ENCODE measurements around the gene CDCP1. TPM values are rescaled to one million over a fixed set of nuclear protein-coding genes. Genes with fewer than 3 reads are reported as not detected.

Gene CDCP1, protein sequence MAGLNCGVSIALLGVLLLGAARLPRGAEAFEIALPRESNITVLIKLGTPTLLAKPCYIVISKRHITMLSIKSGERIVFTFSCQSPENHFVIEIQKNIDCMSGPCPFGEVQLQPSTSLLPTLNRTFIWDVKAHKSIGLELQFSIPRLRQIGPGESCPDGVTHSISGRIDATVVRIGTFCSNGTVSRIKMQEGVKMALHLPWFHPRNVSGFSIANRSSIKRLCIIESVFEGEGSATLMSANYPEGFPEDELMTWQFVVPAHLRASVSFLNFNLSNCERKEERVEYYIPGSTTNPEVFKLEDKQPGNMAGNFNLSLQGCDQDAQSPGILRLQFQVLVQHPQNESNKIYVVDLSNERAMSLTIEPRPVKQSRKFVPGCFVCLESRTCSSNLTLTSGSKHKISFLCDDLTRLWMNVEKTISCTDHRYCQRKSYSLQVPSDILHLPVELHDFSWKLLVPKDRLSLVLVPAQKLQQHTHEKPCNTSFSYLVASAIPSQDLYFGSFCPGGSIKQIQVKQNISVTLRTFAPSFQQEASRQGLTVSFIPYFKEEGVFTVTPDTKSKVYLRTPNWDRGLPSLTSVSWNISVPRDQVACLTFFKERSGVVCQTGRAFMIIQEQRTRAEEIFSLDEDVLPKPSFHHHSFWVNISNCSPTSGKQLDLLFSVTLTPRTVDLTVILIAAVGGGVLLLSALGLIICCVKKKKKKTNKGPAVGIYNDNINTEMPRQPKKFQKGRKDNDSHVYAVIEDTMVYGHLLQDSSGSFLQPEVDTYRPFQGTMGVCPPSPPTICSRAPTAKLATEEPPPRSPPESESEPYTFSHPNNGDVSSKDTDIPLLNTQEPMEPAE
- total RNA-seq (2021) (0.13 and 0.70 TPM in 2 replicates), Bru-seq, nascent RNA (percentile 11 among the genes with signal in this experiment), BruChase-seq, experiment 1, labeled RNA remaining after a 2-hour chase (percentile 11 among the genes with signal in this experiment), BruChase-seq, experiment 2, labeled RNA remaining after a 6-hour chase (percentile 12 among the genes with signal in this experiment)
- long read RNA-seq: 0 reads

- Histone ChIP-seq H3K4me3 (ENCODE audit: low read depth, low read length, poor library complexity, severe bottlenecking) (peak within 1 kb of the TSS; percentile 28), H3K36me3 (ENCODE audit: insufficient read depth, low read length, poor library complexity, severe bottlenecking) (no peaks in the 10 kb centered on the region), H3K27me3 (replicated peaks; ENCODE audit: insufficient read depth, low read depth, low read length, poor library complexity) (peaks cover 35% of the 10 kb centered on the region), H3K27ac (ENCODE audit: low read depth, low read length, poor library complexity, severe bottlenecking) (no peak within 1 kb of the TSS), H3K4me1 (ENCODE audit: insufficient read depth, low read length, poor library complexity, severe bottlenecking) (no peaks in the 10 kb centered on the region), H3K9me3 (ENCODE audit: low read depth, low read length, poor library complexity, severe bottlenecking) (no peaks in the 10 kb centered on the region)
- intact Hi-C loops (cut with micrococcal nuclease; ENCODE audit: unreplicated experiment): no loop called here
- POLR2A ChIA-PET (ENCODE audit: low non-redundant PET): no interaction called here
- no TSS peak for BruUV-seq (replicated peaks)
- TF ChIP-seq CTCF (conservative IDR thresholded peaks at IDR 0.05; ENCODE audit: low read depth, low read length) (no peak), EZH2 (IDR thresholded peaks at IDR 0.05; ENCODE audit: borderline replicate concordance, low read depth, low read length, poor library complexity, severe bottlenecking) (peak; percentile 61)
- DNase-seq (ENCODE audit: low spot score): no peak
- CTCF ChIA-PET: no interaction called here
These were observed at the start of gene CDCP1 for GRCh38 chr3:45145681-45146614. Gene CDCP1 (minus strand): TSS chr3:45146378. CDS start chr3:45146287, 91 bp downstream.

DNA sequence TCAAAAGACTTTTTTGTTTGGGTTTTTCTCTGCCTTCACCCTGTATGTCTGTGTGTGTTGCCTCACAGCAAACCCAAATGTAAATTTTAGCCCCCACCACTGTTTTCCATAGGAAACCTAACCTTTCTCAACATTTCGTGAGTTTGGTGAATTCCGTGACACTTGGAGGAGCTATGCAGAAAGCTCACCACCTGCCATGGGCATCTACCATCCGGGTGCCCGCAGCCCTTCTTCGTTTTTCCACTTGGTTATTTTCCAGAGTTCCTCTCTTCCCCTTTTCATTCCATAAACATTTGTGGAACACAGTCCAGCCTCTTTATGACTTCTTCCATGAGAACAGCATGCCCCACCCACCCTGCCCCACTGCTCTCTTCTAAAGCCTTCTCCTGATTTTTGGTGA, 48.6 kb upstream of the CDCP1 start:
- intact Hi-C loops (cut with micrococcal nuclease; ENCODE audit: unreplicated experiment): no loop called here
- Histone ChIP-seq H3K27me3 (replicated peaks; ENCODE audit: insufficient read depth, low read depth, low read length, poor library complexity) (no peaks in the 10 kb centered on the region), H3K27ac (ENCODE audit: low read depth, low read length, poor library complexity, severe bottlenecking) (no peak overlapping the region), H3K4me3 (ENCODE audit: low read depth, low read length, poor library complexity, severe bottlenecking) (no peak overlapping the region), H3K9me3 (ENCODE audit: low read depth, low read length, poor library complexity, severe bottlenecking) (no peaks in the 10 kb centered on the region), H3K36me3 (ENCODE audit: insufficient read depth, low read length, poor library complexity, severe bottlenecking) (no peaks in the 10 kb centered on the region), H3K4me1 (ENCODE audit: insufficient read depth, low read length, poor library complexity, severe bottlenecking) (no peaks in the 10 kb centered on the region)
- TF ChIP-seq CTCF (conservative IDR thresholded peaks at IDR 0.05; ENCODE audit: low read depth, low read length) (no peak), EZH2 (IDR thresholded peaks at IDR 0.05; ENCODE audit: borderline replicate concordance, low read depth, low read length, poor library complexity, severe bottlenecking) (no peak)
- POLR2A ChIA-PET (ENCODE audit: low non-redundant PET): no interaction called here
- CTCF ChIA-PET: no interaction called here
- BruUV-seq (replicated peaks): no TSS peak
- no peak for DNase-seq (ENCODE audit: low spot score)

DNA sequence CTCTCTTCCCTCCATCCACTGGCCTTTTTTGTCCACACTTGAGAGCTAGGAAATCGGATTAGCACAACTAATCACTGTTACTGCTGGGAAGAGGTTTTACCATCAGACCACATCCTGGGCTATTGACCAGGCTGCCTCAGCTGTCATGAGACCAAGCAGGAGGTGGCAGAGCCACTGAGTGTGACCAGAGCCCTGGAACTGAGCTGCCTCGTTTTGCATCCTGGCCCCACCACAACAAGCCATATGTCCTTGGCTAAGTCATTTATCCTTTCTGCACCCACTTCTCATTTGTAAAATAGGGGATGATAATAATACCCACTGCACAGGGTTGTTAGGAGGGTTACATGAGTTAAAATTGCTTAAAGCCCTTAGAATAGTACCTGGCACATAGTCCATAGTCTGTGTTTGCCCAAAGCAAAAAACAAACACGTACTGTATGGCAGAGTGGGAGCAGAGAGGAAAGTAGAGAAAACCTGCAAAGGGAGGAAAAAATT, 45.8 kb upstream of the CDCP1 start:
- peaks cover 6% of the 10 kb centered on the region for H3K4me1 ChIP-seq (ENCODE audit: insufficient read depth, low read length, poor library complexity, severe bottlenecking)
- ChIA-PET CTCF (no interaction called here), POLR2A (ENCODE audit: low non-redundant PET) (no interaction called here)
- H3K27ac ChIP-seq (ENCODE audit: low read depth, low read length, poor library complexity, severe bottlenecking): no peak overlapping the region
- no peaks in the 10 kb centered on the region for H3K36me3 ChIP-seq (ENCODE audit: insufficient read depth, low read length, poor library complexity, severe bottlenecking)
- no TSS peak for BruUV-seq (replicated peaks)
- H3K27me3 ChIP-seq (replicated peaks; ENCODE audit: insufficient read depth, low read depth, low read length, poor library complexity): no peaks in the 10 kb centered on the region
- H3K9me3 ChIP-seq (ENCODE audit: low read depth, low read length, poor library complexity, severe bottlenecking): no peaks in the 10 kb centered on the region
- no peak for DNase-seq (ENCODE audit: low spot score)
- intact Hi-C loops (cut with micrococcal nuclease; ENCODE audit: unreplicated experiment): no loop called here
- no peak for TF ChIP-seq EZH2 (IDR thresholded peaks at IDR 0.05; ENCODE audit: borderline replicate concordance, low read depth, low read length, poor library complexity, severe bottlenecking)
- no peak for TF ChIP-seq CTCF (conservative IDR thresholded peaks at IDR 0.05; ENCODE audit: low read depth, low read length)
- no peak overlapping the region for H3K4me3 ChIP-seq (ENCODE audit: low read depth, low read length, poor library complexity, severe bottlenecking)
